Subcutaneous adipose tissue (tissue), 4 donors: ENCODE results near the gene PIGH. TPM values are rescaled to one million over a fixed set of nuclear protein-coding genes. Genes with fewer than 3 reads are reported as not detected.

Source experiments
- total RNA-seq, 4 donors: library from RNA; depleted of rRNA; stranded (reverse); fragments of >200 nt; gene quantifications; one replicate each; pipeline ENCODE4 v1.1.0, GENCODE V29; 2016
- TF ChIP-seq, protein P1 (sequence below): fragments of 450-650 bp; IDR thresholded peaks from one replicate; pipeline ENCODE4 v1.5.1; 2016; ENCODE audit warnings: low read depth, mild to moderate bottlenecking, control low read depth, antibody characterized with exemption, moderate library complexity

PIGH gene
- total RNA-seq, 4 donors from 2014 or later, result 17.4 to 25.5 (median 24.3) TPM

DNA sequence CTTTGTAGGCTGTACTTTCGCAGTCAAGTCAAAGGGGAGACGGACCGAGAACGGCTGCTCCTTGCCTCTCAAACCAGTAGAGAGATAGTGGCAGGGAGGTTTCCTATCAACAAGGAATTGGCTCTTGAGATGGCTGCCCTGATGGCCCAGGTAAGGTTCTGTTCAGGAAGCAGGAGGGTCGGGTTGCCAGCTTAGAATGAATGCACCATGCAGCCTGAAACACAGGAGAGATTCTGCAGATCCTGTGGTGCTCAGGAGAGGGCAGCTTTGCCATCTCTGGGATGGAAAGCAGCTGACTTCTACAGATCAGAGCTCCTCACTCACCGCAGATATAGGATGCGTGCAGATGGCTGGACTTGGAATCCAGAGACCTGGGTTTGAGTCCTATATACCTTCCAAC, 18.0 kb downstream of the PIGH start:
- TF ChIP-seq, protein P1, sequence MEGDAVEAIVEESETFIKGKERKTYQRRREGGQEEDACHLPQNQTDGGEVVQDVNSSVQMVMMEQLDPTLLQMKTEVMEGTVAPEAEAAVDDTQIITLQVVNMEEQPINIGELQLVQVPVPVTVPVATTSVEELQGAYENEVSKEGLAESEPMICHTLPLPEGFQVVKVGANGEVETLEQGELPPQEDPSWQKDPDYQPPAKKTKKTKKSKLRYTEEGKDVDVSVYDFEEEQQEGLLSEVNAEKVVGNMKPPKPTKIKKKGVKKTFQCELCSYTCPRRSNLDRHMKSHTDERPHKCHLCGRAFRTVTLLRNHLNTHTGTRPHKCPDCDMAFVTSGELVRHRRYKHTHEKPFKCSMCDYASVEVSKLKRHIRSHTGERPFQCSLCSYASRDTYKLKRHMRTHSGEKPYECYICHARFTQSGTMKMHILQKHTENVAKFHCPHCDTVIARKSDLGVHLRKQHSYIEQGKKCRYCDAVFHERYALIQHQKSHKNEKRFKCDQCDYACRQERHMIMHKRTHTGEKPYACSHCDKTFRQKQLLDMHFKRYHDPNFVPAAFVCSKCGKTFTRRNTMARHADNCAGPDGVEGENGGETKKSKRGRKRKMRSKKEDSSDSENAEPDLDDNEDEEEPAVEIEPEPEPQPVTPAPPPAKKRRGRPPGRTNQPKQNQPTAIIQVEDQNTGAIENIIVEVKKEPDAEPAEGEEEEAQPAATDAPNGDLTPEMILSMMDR, result no peak

DNA sequence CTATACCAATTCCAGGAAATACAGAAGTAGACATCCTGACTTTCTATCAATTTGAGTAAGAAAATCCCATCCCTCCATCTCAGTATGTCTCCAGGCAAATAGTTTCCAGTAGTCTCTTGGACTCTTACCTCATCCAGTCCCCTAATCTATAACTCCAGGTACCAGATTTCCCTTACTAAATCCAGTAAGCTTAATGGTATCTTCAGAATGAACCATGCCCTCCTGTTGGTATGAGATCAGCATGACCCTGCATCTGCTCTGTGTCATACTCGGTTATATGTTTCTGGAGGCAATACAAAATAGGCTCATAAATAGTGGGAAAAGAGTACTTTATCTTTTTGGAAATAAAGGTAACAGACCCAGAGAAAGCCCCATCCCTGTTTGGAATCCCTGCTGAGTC, 18.4 kb downstream of the PIGH start:
- TF ChIP-seq, protein P1, result no peak

DNA sequence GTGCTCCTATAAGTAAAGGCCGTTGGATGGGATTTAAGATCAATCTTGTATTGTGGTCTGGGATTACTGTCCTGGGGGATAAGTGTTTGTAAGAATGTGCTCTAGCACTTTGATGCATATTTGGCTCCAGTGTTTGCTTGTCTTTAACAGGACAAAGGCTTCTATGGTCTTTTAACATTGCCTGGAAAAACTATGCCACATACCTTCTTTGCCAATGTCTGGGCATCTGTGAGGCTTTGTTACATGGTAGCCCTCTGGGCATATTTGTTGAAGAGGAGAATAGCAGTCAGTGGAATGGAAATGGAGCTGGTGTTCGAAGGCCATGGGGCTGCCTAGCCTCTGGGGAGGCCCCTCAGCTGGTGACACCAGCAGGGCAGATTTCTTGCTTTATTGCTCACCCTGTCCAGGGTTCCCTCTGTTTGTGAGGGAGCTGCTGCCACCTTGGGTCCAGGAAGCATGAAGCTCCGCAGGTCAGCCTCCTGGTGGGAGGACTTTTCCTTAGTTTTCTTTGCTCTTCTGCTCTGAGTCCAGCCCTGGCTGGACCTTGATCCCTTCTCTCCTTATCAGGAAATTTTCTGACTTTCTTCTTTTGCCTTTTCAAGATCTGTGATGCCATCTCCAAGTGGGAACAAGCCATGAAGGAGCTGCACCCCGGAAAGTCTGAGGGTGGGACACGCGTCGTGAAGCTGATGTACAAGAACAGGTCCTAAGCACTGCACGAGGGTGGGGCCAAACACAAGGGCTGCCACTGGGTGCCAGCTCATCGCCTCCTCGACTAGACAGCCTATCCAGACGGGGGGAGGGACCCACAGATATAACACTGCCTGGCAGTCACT, 19.5 kb downstream of the PIGH start:
- TF ChIP-seq, protein P1, result no peak

DNA sequence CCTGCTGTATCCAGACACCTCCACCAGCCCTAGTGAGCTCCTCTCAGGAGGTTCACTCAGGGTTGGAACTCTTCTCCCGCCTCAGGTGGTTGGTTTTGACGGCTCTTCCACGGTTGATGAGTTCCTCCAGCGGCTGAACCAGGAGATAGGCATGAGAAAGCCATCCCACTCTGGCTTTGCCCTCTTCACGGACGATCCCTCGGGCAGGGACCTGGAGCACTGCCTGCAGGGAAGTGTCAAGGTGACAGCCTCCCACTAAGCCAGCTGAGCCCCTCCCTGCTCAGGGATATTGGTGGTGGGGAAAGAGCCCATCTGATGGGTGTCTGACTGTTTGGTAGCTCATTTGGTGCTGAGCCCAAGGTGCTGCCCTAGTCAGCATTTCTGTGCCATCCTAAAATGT, 20.4 kb downstream of the PIGH start:
- TF ChIP-seq, protein P1, result no peak

DNA sequence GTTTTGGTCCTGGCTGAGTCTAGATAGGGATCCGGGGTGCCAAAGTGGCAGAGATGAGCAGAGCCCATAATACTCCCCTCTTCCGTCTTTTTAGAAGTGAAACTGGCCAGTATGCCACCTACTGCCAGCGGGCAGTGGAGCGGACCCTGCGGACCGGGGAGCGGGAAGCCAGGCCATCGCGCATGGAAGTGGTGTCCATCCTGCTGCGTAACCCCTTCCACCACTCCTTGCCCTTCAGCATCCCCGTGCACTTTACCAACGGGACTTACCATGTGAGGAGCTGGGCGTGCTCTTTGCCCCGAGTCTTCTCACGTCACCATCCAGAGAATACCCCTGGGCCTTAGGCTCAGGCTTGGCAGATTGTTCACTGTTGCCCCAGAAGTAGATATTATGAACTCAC, 21.0 kb downstream of the PIGH start:
- TF ChIP-seq, protein P1, result no peak

DNA sequence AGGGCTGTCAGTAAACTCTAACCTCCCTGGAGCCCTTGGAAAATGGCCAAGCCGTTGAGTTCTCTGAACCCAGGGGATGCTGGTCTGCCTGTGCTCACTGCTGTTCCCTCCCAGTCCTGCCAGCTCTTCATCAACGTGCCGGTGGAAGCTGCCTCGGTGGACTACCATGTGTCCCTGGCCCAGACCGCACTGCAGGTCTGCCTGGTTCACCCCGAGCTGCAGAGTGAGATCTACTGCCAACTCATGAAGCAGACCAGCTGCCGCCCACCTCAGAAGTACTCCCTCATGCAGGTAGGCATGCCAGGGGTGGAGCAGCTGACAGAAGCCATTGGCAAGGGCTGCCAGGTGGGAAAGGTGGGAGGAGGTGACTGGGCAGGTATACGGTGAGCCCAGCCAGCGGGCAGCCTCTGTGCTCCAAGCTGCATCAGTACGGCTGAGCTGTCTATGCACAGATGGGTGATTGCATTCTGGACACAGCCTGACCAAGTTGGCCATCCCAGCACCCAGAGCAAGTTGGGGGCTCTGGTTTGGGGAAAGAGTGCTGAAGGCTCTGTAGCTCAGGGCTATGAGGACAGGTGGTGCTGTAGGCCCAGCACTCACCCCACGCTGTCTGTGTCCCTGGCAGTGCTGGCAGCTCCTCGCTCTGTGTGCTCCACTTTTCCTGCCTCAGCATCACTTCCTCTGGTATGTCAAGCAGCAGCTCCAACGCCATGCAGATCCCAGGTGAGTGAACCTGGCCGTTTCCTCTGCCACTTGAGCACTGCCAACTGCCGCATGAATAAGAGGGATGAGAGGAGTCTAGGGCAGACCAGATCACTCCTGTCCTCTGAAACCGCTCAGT, 21.9 kb downstream of the PIGH start:
- TF ChIP-seq, protein P1, result no peak

DNA sequence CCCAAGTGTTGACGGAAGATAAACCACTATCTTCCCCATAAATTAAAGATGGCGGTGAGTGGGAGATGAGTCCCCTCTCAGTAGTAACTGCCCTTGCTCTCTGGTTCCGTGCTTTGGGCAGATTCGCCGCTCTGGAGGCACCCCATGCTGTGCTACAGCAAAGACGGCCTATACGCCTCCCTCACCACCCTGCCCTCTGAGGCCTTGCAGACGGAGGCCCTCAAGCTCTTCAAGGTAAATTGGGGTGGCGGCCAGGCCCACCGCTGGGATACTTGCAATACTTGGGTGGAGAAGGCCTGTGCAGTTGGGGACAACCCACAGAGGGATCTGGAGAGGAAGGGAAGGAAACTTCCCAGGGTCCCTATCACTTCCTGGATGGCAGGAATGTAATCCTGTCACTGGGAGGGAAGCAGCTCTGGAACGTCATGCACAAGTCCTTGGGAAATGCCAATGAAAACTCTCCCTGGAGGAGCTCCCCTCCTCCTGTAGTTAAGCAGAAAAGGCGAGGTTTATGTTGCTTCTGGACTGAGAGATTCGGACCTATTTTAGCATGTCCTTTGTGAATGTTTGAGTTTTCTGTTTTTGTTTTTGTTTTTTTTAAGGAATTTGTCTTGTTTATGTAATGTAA, 22.8 kb downstream of the PIGH start:
- TF ChIP-seq, protein P1, result no peak
